ENCODE results near the gene ZBTB26. TPM values are rescaled to one million over a fixed set of nuclear protein-coding genes. Genes with fewer than 3 reads are reported as not detected.

ZBTB26 gene, protein sequence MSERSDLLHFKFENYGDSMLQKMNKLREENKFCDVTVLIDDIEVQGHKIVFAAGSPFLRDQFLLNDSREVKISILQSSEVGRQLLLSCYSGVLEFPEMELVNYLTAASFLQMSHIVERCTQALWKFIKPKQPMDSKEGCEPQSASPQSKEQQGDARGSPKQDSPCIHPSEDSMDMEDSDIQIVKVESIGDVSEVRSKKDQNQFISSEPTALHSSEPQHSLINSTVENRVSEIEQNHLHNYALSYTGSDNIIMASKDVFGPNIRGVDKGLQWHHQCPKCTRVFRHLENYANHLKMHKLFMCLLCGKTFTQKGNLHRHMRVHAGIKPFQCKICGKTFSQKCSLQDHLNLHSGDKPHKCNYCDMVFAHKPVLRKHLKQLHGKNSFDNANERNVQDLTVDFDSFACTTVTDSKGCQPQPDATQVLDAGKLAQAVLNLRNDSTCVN
- 2.9 and 3.6 TPM in 2 replicates for total RNA-seq

DNA sequence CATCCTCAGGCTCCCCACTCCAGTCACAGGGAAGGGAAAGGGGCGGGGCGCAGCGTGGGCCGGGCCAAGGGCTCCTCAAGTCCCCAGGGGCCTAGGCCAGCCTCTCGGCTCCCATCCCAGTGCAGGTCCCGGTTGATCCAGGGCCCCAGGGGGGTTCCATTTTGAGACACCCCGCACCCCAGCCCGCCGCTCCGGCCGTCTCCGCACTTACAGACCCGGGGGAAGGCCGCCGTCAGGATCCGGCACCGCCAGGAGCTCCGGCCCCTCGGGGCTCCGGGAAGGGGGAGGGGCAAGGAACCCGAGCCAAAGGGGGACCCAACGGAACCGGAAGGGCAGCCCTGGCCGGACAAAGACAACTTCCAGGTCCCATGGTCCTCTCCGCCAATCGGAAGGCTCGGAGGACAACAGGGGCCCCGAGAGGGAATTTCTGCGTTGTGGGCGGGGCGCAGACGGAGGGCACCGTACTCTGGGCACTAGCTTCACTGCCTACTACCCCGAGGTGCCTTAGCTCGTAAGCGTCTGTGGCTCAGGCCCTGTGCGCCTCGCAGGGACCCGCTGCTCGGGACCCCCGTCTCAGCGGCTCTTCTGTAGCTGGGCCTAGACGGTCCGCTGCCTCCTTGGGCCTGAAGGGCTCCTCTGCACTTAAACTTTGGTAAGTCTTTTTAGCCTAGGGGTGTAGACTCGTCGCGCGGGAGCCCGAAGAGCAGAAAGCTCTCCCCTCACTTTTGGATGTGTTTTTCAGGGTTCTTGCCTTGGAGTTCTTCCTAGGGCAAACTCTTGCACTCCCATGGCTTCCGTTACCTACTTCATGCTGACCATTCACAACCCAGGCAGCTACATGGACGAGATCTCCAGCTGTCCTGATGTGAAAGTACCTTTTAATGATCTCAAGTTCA is at the start of gene ZBTB26:
TSS of gene ZBTB26 (minus strand) at position 287 of the 896 bp plus-strand sequence. CDS start 11,578 bp downstream, outside the sequence.

DNA sequence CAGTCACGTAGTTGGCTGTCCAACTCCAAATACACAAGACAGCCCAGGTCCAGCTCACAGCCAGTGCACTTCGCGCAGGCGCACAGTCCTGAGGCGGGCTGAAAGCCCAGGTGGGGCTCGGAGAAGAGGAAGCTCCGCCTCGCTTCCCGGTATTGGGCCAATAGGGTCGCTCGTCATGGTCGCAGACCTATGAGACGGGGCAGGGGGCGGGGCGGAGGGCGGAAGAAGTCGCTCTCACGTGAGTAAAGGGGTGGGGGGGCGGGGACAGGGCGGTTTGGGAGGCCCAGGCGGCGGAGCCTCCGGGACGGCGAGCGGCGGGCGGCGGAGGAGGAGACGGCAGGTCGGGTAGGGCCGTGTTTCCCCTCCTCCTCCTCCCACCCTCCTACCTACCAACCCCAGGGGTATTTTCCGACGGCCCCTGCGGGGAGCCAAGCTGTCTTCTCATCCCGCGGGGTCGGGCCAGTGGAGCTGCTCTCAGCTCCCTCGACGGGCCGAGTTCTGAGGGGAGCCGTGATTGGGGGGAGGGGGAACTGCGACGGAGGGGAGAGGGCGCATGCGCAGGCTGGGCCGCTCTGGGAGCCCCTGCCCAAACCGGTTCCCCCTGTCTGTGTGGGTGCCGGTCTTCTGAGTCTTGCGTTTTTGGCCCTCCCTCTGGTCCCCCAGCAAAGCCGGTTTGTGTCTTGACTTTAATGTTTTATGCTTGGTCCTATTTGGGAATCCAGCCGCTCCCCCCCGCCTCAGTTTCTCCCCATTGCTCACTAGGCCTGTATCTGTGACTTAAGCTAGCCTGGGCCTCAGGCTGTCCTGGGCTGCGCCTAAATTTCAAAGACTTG is 9.7 kb upstream of the ZBTB26 start, which contains the start of gene RABGAP1:
TSS of gene RABGAP1 (plus strand) at position 272 of the 833 bp plus-strand sequence. CDS start 16,040 bp downstream, outside the sequence.

DNA sequence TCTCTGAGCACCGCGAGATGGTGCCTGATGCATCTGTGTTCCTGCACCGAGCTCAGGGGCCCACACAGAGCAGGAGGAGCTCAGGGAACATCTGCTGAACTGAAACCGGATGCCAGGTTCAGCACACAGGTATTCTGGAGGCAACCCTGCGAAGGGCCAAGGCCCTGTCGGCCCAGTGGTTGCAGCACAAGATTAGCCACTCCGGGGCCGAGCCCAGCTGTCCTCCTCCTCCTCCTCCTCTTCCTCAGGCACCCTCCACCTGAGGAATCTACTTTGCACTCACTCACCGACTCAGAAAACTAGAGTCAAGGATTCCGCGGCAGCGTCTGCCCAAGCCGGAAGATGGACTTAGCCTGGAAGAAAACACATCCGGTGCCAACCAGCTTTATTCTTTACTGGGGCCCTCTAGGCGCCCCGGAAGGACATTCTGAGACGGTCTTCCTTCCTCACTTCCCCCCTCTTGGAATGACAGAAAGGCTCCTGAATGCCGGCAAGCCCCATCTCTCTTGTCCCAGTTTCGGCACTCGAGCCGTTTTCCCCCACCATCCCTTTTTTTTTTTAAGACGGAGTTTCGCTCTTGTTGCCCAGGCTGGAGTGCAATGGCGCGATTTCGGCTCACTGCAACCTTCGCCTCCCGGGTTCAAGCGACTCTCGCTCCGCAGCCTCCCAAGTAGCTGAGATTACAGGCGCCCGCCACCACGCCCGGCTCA is 18.2 kb downstream of the ZBTB26 start, which contains the start of gene ZBTB6:
TSS of gene ZBTB6 (minus strand) at position 360 of the 710 bp plus-strand sequence. CDS start 1,251 bp downstream, outside the sequence.

DNA sequence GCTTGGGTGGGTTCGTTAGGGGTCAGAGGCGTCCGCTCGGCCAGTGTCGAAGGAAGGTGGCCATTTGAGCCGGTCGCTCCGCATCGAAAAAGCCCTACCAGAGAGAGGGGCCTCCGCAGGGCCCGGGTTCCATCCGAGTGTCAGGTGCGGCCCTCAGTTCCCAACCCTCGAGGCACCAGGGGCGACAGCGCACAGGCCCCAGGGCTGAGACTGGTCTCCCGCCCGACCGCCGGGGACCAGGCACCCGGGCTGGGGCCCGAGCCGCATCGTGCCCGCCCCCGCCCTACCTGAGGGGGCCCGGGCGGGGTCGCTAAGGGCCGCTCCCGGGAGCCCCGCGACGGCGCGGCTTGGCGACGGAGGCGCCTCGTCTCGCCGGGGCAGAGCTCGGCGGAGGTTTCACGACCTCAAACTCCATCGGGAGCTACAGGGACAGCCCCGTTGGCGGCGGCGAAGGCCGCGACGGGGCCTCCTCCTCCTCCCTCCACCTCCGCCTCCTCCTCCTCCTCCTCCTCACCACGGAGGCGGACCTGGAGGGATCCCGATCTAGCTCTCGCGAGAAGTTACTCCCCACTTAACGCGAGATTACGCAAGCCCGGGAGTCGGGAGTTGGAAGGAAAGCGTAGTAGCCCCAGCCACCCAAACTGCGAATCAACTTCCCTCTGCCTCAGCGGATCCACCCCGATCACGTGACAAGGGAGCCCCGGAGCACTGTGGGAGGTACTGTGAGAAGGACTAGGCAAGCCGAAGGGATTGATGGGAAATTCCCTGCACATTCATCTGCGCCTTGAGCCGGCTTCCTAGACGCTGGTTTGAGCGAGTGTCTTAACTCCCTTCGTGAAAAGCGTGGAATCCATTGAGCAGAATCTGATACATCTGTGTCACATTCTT is 26.2 kb downstream of the ZBTB26 start, which contains the start of gene RC3H2:
TSS of gene RC3H2 (minus strand) at position 537 of the 888 bp plus-strand sequence. CDS start 7,850 bp downstream, outside the sequence.

Other genes with a start within 250 kb of the ZBTB26 start
- gene OR1L4, start 207.5 kb downstream of the ZBTB26 start, total RNA-seq, result not detected in 2 replicates
- not detected in 2 replicates for gene OR1L6, start 189.2 kb downstream of the ZBTB26 start, total RNA-seq
- gene OR5C1, start 142.6 kb downstream of the ZBTB26 start, total RNA-seq, result not detected in 2 replicates
- not detected in 2 replicates for gene OR1K1, start 131.4 kb downstream of the ZBTB26 start, total RNA-seq
- gene PDCL, start 102.9 kb downstream of the ZBTB26 start, total RNA-seq, result 59.1 and 74.5 TPM in 2 replicates
- 41.6 and 62.5 TPM in 2 replicates for gene RC3H2, start 26.2 kb downstream of the ZBTB26 start, total RNA-seq
- 14.0 and 16.0 TPM in 2 replicates for gene ZBTB6, start 18.2 kb downstream of the ZBTB26 start, total RNA-seq
- gene RABGAP1, start 9.5 kb upstream of the ZBTB26 start, total RNA-seq, result 27.0 and 41.8 TPM in 2 replicates
- 0.15 and 0.32 TPM in 2 replicates for gene GPR21, start 102.2 kb upstream of the ZBTB26 start, total RNA-seq